22Rv1 (cell line): ENCODE measurements around the gene RPTOR.

Experiments
- CTCF ChIP-seq: fragments of 450-650 bp; IDR thresholded peaks from 2 replicates; pipeline ENCODE4 v1.5.1; 2017; ENCODE audit warnings: mild to moderate bottlenecking
- ZFX ChIP-seq: fragments of 450-650 bp; IDR thresholded peaks from 2 replicates; pipeline ENCODE4 v1.6.1; 2017; ENCODE audit warnings: antibody characterized with exemption, borderline replicate concordance

- no peak for TF ChIP-seq CTCF
- TF ChIP-seq ZFX: no peak
Observed at GRCh38 chr17:80872001-80872500, 327.4 kb downstream of the RPTOR start.
